Kidney (tissue), 14 donors: ENCODE data around the gene TMEM273. TPM values are rescaled to one million over a fixed set of nuclear protein-coding genes. Genes with fewer than 3 reads are reported as not detected.

ENCODE experiments used
- DNase-seq, 5 donors: peaks; one replicate each; pipeline ENCODE4 v3.0.0-alpha.2; 2013 to 2020
- FAIRE-seq: peaks from 2 replicates; lab custom pipeline; 2012; peaks lifted over from hg19 to GRCh38; lab: Jason Lieb, UNC
- H3K27ac ChIP-seq, 2 donors: one replicate each; pipeline ENCODE4 v1.7.0; 2013; ENCODE audit warnings: low read depth in 2 of 2, low read length in 2 of 2, inconsistent platforms in 1 of 2
- H3K27me3 ChIP-seq: one replicate; pipeline ENCODE4 v1.7.1; 2013; ENCODE audit warnings: low read length, inconsistent platforms; ENCODE audit not compliant: control insufficient read depth, insufficient read depth
- H3K36me3 ChIP-seq, 3 donors: one replicate each; pipeline versions ENCODE4 v1.7.0 to v1.7.1; 2013; ENCODE audit warnings: low read length in 3 of 3, control low read depth in 1 of 3, inconsistent platforms in 1 of 3; ENCODE audit not compliant: insufficient read depth in 3 of 3, control insufficient read depth in 2 of 3
- H3K4me1 ChIP-seq, 3 donors: one replicate each; pipeline versions ENCODE4 v1.7.0 to v1.7.1; 2013; ENCODE audit warnings: low read length in 3 of 3, inconsistent platforms in 1 of 3, low read depth in 1 of 3; ENCODE audit not compliant: control insufficient read depth in 2 of 3, insufficient read depth in 2 of 3
- H3K4me3 ChIP-seq, 3 donors: one replicate each; pipeline versions ENCODE4 v1.7.0 to v1.8.1; 2013; ENCODE audit warnings: low read length in 3 of 3, control low read depth in 1 of 3, inconsistent platforms in 1 of 3
- H3K9ac ChIP-seq, 3 donors: one replicate each; pipeline versions ENCODE4 v1.7.0 to v1.7.1; 2013; ENCODE audit warnings: low read length in 3 of 3, control low read depth in 1 of 3, inconsistent platforms in 1 of 3
- H3K9me3 ChIP-seq, 3 donors: one replicate each; pipeline versions ENCODE4 v1.7.0 to v1.7.1; 2013; ENCODE audit warnings: low read length in 3 of 3, control low read depth in 1 of 3, inconsistent platforms in 1 of 3; ENCODE audit not compliant: control insufficient read depth in 2 of 3, insufficient read depth in 1 of 3
- intact Hi-C: fragments of 100-400 bp; cut with DNase I; formaldehyde crosslinking; loops from one replicate; pipeline ENCODE4 v1.11.1; 2022
- polyA plus RNA-seq: library from polyadenylated mRNA; stranded (reverse); fragments of 350-450 nt; fragmentation: Illumina TruSeq; extraction: RNeasy Lipid Tissue Mini Kit (QIAGEN cat#74804); gene quantifications from one replicate; pipeline ENCODE4 v1.2.3, GENCODE V29; 2014; ENCODE audit warnings: low read depth, low replicate concordance; ENCODE audit not compliant: insufficient read depth
- total RNA-seq: library from RNA; stranded (reverse); fragmentation: NEBNext Ultra II Directional; extraction: Animal tissue kit (Norgen Biotek cat#: 25700); gene quantifications from one replicate; pipeline ENCODE4 v1.2.1, GENCODE V29; 2021
- TF ChIP-seq, protein P1 (sequence below): IDR thresholded peaks from 3 replicates; pipeline ENCODE4 v1.5.1; 2012; ENCODE audit warnings: mild to moderate bottlenecking, moderate library complexity, borderline replicate concordance; ENCODE audit not compliant: insufficient read depth; ENCODE audit errors: extremely low read depth
- donor health status: control.
- donor health status: control.
- donor health status: control.
- donor health status: control.
- donor health status: control.
- donor health status: DM: yes; HTN: yes; CAD: no.
- donor health status: Normal renal cell carcinoma (clear cell type).

The TMEM273 gene
- total and polyA plus RNA-seq, 2 donors from 2014 or later, result 3.2 to 16.8 TPM

DNA sequence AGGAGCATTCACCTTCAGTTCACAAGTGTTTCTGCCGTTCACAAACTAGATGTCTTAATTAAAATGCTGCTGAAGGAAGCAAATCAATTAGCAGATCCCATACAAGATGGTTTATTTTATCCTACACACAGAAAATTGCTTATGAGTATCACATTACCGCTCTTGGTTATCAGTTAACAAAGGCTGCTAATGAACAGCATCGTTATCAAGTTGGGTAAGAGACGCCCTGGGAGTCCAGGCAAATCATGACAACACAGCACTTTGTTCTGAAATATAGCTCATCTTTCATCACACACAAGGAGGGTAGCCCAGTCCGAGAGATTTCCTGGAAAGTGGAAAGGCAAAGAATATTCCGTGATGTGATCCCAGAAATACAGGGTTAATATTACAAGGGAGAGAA is 33.5 kb downstream of the TMEM273 start:
- H3K4me1 ChIP-seq, result no peaks in the 10 kb centered on the region
- DNase-seq, result no peak
- H3K36me3 ChIP-seq, result no peaks in the 10 kb centered on the region
- TF ChIP-seq, protein P1, sequence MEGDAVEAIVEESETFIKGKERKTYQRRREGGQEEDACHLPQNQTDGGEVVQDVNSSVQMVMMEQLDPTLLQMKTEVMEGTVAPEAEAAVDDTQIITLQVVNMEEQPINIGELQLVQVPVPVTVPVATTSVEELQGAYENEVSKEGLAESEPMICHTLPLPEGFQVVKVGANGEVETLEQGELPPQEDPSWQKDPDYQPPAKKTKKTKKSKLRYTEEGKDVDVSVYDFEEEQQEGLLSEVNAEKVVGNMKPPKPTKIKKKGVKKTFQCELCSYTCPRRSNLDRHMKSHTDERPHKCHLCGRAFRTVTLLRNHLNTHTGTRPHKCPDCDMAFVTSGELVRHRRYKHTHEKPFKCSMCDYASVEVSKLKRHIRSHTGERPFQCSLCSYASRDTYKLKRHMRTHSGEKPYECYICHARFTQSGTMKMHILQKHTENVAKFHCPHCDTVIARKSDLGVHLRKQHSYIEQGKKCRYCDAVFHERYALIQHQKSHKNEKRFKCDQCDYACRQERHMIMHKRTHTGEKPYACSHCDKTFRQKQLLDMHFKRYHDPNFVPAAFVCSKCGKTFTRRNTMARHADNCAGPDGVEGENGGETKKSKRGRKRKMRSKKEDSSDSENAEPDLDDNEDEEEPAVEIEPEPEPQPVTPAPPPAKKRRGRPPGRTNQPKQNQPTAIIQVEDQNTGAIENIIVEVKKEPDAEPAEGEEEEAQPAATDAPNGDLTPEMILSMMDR, result no peak
- H3K4me3 ChIP-seq, result no peak overlapping the region
- no peak overlapping the region for H3K27ac ChIP-seq
- no peak for FAIRE-seq
- H3K9me3 ChIP-seq, result no peaks in the 10 kb centered on the region
- intact Hi-C loops, result no loop called here
- no peak overlapping the region for H3K9ac ChIP-seq
- H3K27me3 ChIP-seq, result no peaks in the 10 kb centered on the region

DNA sequence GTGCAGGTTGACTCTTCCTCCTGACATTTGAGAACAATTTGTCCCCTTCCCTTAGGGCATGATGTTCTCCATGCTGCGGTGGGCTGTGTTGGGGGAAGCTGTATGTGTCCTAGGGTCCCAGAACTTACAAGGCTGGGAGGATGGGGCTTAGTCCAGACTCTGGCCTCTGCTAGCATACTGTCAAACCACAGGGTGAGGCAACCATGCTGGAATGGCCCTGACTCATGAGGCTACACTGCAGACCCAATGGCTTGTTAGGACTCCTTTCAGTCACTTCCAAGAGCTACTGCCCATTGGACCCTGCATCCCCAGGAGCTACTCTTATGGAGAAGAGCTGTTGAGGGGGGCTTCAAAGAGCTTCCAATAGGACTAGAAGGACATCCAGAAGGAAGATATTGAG is 34.2 kb downstream of the TMEM273 start:
- Histone ChIP-seq H3K27ac (no peak overlapping the region), H3K27me3 (no peaks in the 10 kb centered on the region), H3K36me3 (no peaks in the 10 kb centered on the region), H3K4me3 (no peak overlapping the region), H3K9me3 (no peaks in the 10 kb centered on the region), H3K4me1 (no peaks in the 10 kb centered on the region), H3K9ac (no peak overlapping the region)
- intact Hi-C loops, result no loop called here
- FAIRE-seq (no peak), DNase-seq (no peak)
- TF ChIP-seq, protein P1, result no peak

DNA sequence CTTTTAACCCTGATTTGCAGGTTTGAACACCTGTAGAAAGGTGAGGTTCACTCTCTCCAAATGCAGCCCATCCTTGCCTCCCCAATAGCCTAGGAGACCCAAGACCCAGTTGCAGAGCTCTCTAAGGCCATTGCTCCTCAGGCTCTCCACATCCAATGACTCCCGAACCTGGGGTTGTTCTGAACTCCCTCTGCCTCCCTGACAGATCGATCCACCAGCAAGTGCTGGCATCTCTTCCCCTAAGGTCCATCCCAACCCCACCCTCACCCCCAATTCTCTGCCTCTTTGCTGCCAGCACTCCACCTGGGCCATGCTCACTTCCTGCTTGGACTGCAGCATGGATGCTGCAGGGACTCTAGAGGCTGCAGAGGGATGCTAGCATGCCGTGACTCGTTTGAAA is 35.1 kb downstream of the TMEM273 start:
- TF ChIP-seq, protein P1, result no peak
- H3K27me3 ChIP-seq, result no peaks in the 10 kb centered on the region
- no peak overlapping the region for H3K27ac ChIP-seq
- no peaks in the 10 kb centered on the region for H3K9me3 ChIP-seq
- intact Hi-C loops, result no loop called here
- H3K4me1 ChIP-seq, result no peaks in the 10 kb centered on the region
- H3K9ac ChIP-seq, result no peak overlapping the region
- no peaks in the 10 kb centered on the region for H3K36me3 ChIP-seq
- DNase-seq (no peak), FAIRE-seq (no peak)
- H3K4me3 ChIP-seq, result no peak overlapping the region

DNA sequence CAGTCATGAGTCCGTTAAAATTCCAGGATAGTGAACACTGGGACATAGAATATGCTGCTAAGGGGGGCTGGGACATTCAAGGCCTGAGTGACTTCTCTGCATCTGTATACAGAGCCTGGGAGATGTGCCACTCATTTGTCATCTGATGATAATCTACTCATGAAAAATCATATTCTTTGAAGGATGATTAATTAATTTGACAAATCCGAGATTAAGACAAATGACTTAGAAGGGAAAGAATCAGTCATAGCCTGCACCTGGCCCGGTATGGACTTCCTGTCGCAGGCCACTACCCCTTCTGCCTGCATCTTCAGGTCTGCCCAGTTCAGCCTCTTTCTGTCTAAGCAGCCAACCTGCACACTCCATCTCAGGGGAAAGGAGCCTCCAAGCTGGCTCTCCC is 35.5 kb downstream of the TMEM273 start:
- H3K27me3 ChIP-seq, result no peaks in the 10 kb centered on the region
- H3K9me3 ChIP-seq, result peaks cover 0 to 2% (median 0%) of the 10 kb centered on the region in 3 donors
- H3K4me1 ChIP-seq, result no peaks in the 10 kb centered on the region
- intact Hi-C loops, result no loop called here
- TF ChIP-seq, protein P1, result no peak
- no peak for FAIRE-seq
- DNase-seq, result no peak
- H3K27ac ChIP-seq, result no peak overlapping the region
- H3K9ac ChIP-seq, result no peak overlapping the region
- H3K36me3 ChIP-seq, result no peaks in the 10 kb centered on the region
- no peak overlapping the region for H3K4me3 ChIP-seq
